Measurements from ENCODE around the gene RANBP1. TPM values are rescaled to one million over a fixed set of nuclear protein-coding genes. Genes with fewer than 3 reads are reported as not detected.

Gene RANBP1
- polyA plus RNA-seq, 1 of the 3 experiments (the other 2 are of a cell fraction) = 502 TPM

- H3K9ac ChIP-seq = no peak overlapping the region
- WGBS (ENCODE audit: low lambda C conversion rate) = 99% methylated on average over 11 of the region's 11 CpGs
- peaks cover 68% of the 10 kb centered on the region for H3K79me2 ChIP-seq (ENCODE audit: insufficient read depth)
- H3K9me3 ChIP-seq = no peaks in the 10 kb centered on the region
- H3F3A ChIP-seq (replicated peaks; ENCODE audit: insufficient read depth) = peaks cover 13% of the 10 kb centered on the region
- H2AFZ ChIP-seq (ENCODE audit: low read depth) = no peak overlapping the region
- H3K4me3 ChIP-seq (ENCODE audit: low read depth in 2 of 2, low read length in 1 of 2) = no peak overlapping the region
- no peaks in the 10 kb centered on the region for H3K9me2 ChIP-seq
- H3K4me1 ChIP-seq (ENCODE audit: control insufficient read depth in 1 of 2, insufficient read depth in 2 of 2, low read depth in 1 of 2, low read length in 1 of 2) = no peaks in the 10 kb centered on the region; a peak in 1 of 4 replicates
- DNase-seq = no peak
- H4K20me1 ChIP-seq (ENCODE audit: insufficient read depth) = peaks cover 15% of the 10 kb centered on the region; the same call in 1 of the 2 replicates
- H3K4me2 ChIP-seq = no peak overlapping the region
- CTCF ChIA-PET = no interaction called here
- no peak overlapping the region for H3K27ac ChIP-seq (ENCODE audit: low read depth in 2 of 2, low read length in 1 of 2)
- no peaks in the 10 kb centered on the region for H3K27me3 ChIP-seq (ENCODE audit: insufficient read depth)
- peaks cover 79 to 89% of the 10 kb centered on the region in 2 experiments for H3K36me3 ChIP-seq (replicated peaks in 1 of 2; ENCODE audit: control insufficient read depth in 1 of 2, insufficient read depth in 2 of 2, low read length in 1 of 2)
- TF ChIP-seq SIN3A (IDR thresholded peaks at IDR 0.05; ENCODE audit: borderline replicate concordance, low read depth, low read length) = no peak
- TF ChIP-seq JUND (IDR thresholded peaks at IDR 0.05) = no peak
- no peak for TF ChIP-seq FOXM1 (IDR thresholded peaks at IDR 0.05; ENCODE audit: low read depth)
- no peak for TF ChIP-seq EZH2phosphoT487 (IDR thresholded peaks at IDR 0.05; ENCODE audit: borderline replicate concordance, low read depth)
- TF ChIP-seq RXRA (IDR thresholded peaks at IDR 0.05; ENCODE audit: borderline replicate concordance, low read depth) = no peak
- TF ChIP-seq, protein P1, sequence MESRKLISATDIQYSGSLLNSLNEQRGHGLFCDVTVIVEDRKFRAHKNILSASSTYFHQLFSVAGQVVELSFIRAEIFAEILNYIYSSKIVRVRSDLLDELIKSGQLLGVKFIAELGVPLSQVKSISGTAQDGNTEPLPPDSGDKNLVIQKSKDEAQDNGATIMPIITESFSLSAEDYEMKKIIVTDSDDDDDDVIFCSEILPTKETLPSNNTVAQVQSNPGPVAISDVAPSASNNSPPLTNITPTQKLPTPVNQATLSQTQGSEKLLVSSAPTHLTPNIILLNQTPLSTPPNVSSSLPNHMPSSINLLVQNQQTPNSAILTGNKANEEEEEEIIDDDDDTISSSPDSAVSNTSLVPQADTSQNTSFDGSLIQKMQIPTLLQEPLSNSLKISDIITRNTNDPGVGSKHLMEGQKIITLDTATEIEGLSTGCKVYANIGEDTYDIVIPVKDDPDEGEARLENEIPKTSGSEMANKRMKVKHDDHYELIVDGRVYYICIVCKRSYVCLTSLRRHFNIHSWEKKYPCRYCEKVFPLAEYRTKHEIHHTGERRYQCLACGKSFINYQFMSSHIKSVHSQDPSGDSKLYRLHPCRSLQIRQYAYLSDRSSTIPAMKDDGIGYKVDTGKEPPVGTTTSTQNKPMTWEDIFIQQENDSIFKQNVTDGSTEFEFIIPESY (IDR thresholded peaks at IDR 0.05; ENCODE audit: borderline replicate concordance, low read depth) = no peak
- TF ChIP-seq REST (IDR thresholded peaks at IDR 0.05; ENCODE audit: low read depth, low read length) = no peak
- no peak for TF ChIP-seq RCOR1 (IDR thresholded peaks at IDR 0.05; ENCODE audit: low read length)
- POLR2A ChIA-PET = no interaction called here
These were observed 23.4 kb upstream of the RANBP1 start for GRCh38 chr22:20092477-20092854.

DNA sequence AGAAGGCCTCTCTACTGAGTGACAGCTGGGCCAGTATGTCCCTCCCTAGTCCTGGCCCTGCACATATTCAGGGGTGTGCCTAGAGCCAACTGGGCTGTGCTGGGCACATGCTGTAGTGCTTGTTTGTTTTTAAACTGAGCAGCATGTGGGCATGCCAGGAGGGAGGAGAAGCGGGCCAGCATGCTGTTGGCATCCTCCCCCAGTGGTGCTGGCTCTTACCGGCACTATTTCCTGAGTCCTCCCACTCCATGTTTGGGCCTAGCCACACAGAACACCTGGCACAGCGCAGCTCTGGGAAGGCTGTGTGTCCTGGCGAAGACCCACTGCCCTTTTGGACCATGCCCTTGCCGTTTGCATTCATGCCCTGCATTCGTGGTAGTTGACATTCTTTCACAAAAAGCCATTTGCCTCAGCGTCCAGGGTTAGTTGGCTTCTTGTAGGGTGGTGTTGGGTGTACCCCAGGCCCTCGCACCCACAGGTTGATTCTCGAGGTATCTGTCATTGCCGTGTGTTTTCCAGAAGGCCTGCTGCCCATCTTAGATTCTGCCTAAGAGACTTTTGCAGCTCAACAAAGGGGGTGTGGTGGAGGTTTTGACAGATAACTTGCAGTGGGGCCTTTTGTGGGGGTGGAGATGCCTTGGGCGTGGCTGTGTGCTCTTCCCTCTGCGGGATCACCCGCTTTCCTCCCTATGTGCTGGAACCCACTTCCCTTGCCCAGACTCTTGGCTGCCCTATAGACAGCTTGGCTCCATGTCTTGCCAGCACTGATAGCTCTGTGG, 22.3 kb upstream of the RANBP1 start:
- Histone ChIP-seq H3K36me3 (replicated peaks in 1 of 2; ENCODE audit: control insufficient read depth in 1 of 2, insufficient read depth in 2 of 2, low read length in 1 of 2) (peaks cover 76 to 85% of the 10 kb centered on the region in 2 experiments), H3K79me2 (ENCODE audit: insufficient read depth) (peaks cover 69% of the 10 kb centered on the region), H2AFZ (ENCODE audit: low read depth) (no peak overlapping the region), H3K4me3 (ENCODE audit: low read depth in 2 of 2, low read length in 1 of 2) (no peak overlapping the region), H3K9me3 (no peaks in the 10 kb centered on the region), H3K4me2 (no peak overlapping the region), H3K27ac (ENCODE audit: low read depth in 2 of 2, low read length in 1 of 2) (no peak overlapping the region), H3K9me2 (no peaks in the 10 kb centered on the region), H3K4me1 (ENCODE audit: control insufficient read depth in 1 of 2, insufficient read depth in 2 of 2, low read depth in 1 of 2, low read length in 1 of 2) (no peaks in the 10 kb centered on the region; a peak in 1 of 4 replicates), H3K9ac (no peak overlapping the region), H4K20me1 (ENCODE audit: insufficient read depth) (peaks cover 7% of the 10 kb centered on the region; the same call in 1 of the 2 replicates), H3F3A (replicated peaks; ENCODE audit: insufficient read depth) (peaks cover 14% of the 10 kb centered on the region), H3K27me3 (ENCODE audit: insufficient read depth) (no peaks in the 10 kb centered on the region)
- no peak for DNase-seq
- WGBS (ENCODE audit: low lambda C conversion rate) = 91% methylated on average over 10 of the region's 13 CpGs
- TF ChIP-seq FOXM1 (IDR thresholded peaks at IDR 0.05; ENCODE audit: low read depth) = no peak
- no peak for TF ChIP-seq REST (IDR thresholded peaks at IDR 0.05; ENCODE audit: low read depth, low read length)
- TF ChIP-seq, protein P1 (IDR thresholded peaks at IDR 0.05; ENCODE audit: borderline replicate concordance, low read depth) = no peak
- TF ChIP-seq TCF12 (IDR thresholded peaks at IDR 0.05) = no peak
- POLR2A ChIA-PET = no interaction called here
- CTCF ChIA-PET = interaction anchor here (0.6 to 1.4 kb wide), 5 partner anchors 8 to 140 kb away, joined by 3 to 7 read pairs (median 3); no protein-coding TSS in a partner anchor

Data from SK-N-SH (cell line).